ENCODE measurements around the gene NXF3.
"Not testable (repeated sequence)": the region's sequence is repeated elsewhere in the genome, so short reads cannot be mapped to it uniquely, and the experiment has no call there.

- TF ChIP-seq POLR2A (IDR thresholded peaks at IDR 0.05; ENCODE audit: low read length); GATA1 (IDR thresholded peaks at IDR 0.05; ENCODE audit: low read depth, low read length): not testable (repeated sequence)
These were observed 43.6 kb upstream of the NXF3 start for GRCh38 chrX:103136528-103136927.

All from erythroblast (primary cell).